Suprapubic skin (tissue), 3 donors: ENCODE data around the gene CARHSP1.

Experiments
- CTCF ChIP-seq, 2 donors: fragments of 200-600 bp in 1 of 2; fragments of 450-650 bp in 1 of 2; sonication (generic) in 1 of 2; IDR thresholded peaks; one replicate each; pipeline ENCODE4 v1.5.1; 2016 to 2019; ENCODE audit warnings: antibody characterized with exemption in 2 of 2, mild to moderate bottlenecking in 1 of 2, moderate library complexity in 1 of 2
- POLR2A ChIP-seq, 2 donors: fragments of 450-650 bp; IDR thresholded peaks; one replicate each; pipeline ENCODE4 v1.6.1; 2017; ENCODE audit warnings: antibody characterized with exemption in 2 of 2, mild to moderate bottlenecking in 2 of 2, moderate library complexity in 2 of 2

DNA sequence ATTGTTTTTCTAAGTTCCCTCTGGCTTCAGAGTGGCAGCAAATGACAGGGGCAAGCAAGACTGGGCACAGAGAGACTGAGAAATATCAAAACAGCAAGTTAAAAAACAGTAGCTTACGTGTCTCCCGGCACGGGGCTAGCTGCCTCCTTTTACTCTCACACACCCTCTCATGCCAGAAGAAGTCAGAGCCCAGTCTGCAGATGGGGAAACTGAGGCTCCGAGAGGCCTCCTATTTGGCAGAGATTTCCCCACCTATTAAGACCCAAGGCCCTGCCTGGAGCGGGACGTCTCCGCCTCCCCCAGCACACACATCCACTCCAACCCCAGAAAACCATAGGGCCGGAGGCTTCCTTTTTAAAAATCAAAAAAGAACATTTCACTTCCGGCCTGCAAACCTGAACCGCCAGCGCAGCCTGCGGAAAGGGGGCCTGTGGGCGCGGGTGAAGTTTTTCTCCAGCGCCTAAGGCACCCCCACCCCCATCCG is 832 bp downstream of the CARHSP1 start:
- no peak for TF ChIP-seq CTCF (IDR thresholded peaks at IDR 0.05)
- no peak for TF ChIP-seq POLR2A (IDR thresholded peaks at IDR 0.05)
